K562 (cell line): Measurements from ENCODE around the gene VENTX. TPM values are rescaled to one million over a fixed set of nuclear protein-coding genes. Genes with fewer than 3 reads are reported as not detected.

Source experiments
- ATAC-seq: fragments of 200-7000 bp; cut with Tn5 transposase; 3 replicates; pipeline ENCODE4 v1.9.1; 2020; ENCODE audit warnings: moderate library complexity
- BruUV-seq: library from RNA; stranded (reverse); fragments of 400-500 nt; replicated peaks from 2 replicates; lab custom pipeline; 2021; lab: Mats Ljungman, UMichigan
- CTCF ChIA-PET: fragments of 300-600 bp; formaldehyde crosslinking; extraction: SDS; loops from one replicate; lab custom pipeline; 2021; ENCODE audit warnings: low intra/inter-chr PET ratio; lab: Yijun Ruan, JAX
- POLR2A ChIA-PET: fragments of 300-600, 350-650 bp; sonication (Branson Sonifier 250); formaldehyde crosslinking; extraction: SDS; loops from one replicate; lab custom pipeline; 2021; ENCODE audit warnings: antibody characterized with exemption, inconsistent platforms; lab: Yijun Ruan, JAX
- DNase-seq, 4 experiments: peaks; one replicate each; pipeline versions ENCODE4 v3.0.0 to v3.0.0-alpha.2; 2011 to 2018; ENCODE audit warnings: low spot score in 3 of 4, mixed read lengths in 3 of 4; ENCODE audit errors: extremely low read depth in 1 of 4
- FAIRE-seq: peaks from 2 replicates; lab custom pipeline; 2011; peaks lifted over from hg19 to GRCh38; lab: Jason Lieb, UNC
- H2AFZ ChIP-seq: 2 replicates; pipeline ENCODE4 v1.6.0; 2011; ENCODE audit warnings: low read depth, low read length, control low read depth, inconsistent platforms
- H3K27ac ChIP-seq: fragments of 200-600 bp; 3 replicates; pipeline ENCODE4 v1.8.0; 2011; ENCODE audit warnings: low read depth, mild to moderate bottlenecking, control low read depth, inconsistent platforms, low read length, moderate library complexity, mixed read lengths; ENCODE audit errors: extremely low read depth
- H3K27me3 ChIP-seq, 2 experiments: fragments of 300-600 bp in 1 of 2; 2 replicates in 1 of 2; 3 replicates in 1 of 2; pipeline versions ENCODE4 v1.6.0 to v1.8.0; 2011; ENCODE audit warnings: inconsistent platforms in 2 of 2, low read length in 2 of 2, mild to moderate bottlenecking in 1 of 2, mixed read lengths in 1 of 2, moderate library complexity in 1 of 2; ENCODE audit not compliant: control insufficient read depth in 2 of 2, insufficient read depth in 2 of 2
- H3K36me3 ChIP-seq: fragments of 300-600 bp; 3 replicates; pipeline ENCODE4 v1.8.0; 2011; ENCODE audit warnings: mild to moderate bottlenecking, low read length, inconsistent platforms; ENCODE audit not compliant: control insufficient read depth, insufficient read depth
- H3K4me1 ChIP-seq, 2 experiments: fragments of 200-600 bp in 1 of 2; replicated peaks in 1 of 2; 2 replicates in 1 of 2; 3 replicates in 1 of 2; pipeline versions ENCODE4 v1.5.1 to v1.8.0; 2011; ENCODE audit warnings: inconsistent platforms in 2 of 2, low read length in 2 of 2, mild to moderate bottlenecking in 1 of 2, mixed read lengths in 1 of 2, moderate library complexity in 1 of 2; ENCODE audit not compliant: control insufficient read depth in 2 of 2, insufficient read depth in 2 of 2
- H3K4me2 ChIP-seq: 2 replicates; pipeline ENCODE4 v1.6.1; 2011; ENCODE audit warnings: low read length, control low read depth, inconsistent platforms, mixed read lengths; ENCODE audit not compliant: insufficient read depth
- H3K4me3 ChIP-seq: fragments of 200-600 bp; sonication (generic), shearing (Covaris generic); 2 replicates; pipeline ENCODE4 v1.5.1; 2016; ENCODE audit warnings: control low read depth, inconsistent platforms
- H3K79me2 ChIP-seq: fragments of 200-600 bp; 3 replicates; pipeline ENCODE4 v1.8.0; 2011; ENCODE audit warnings: low read length, inconsistent platforms; ENCODE audit not compliant: control insufficient read depth, insufficient read depth
- H3K9ac ChIP-seq, 2 experiments: 2 replicates each; pipeline versions ENCODE4 v1.6.0 to v1.6.1; 2011; ENCODE audit warnings: low read depth in 2 of 2, low read length in 2 of 2, control low read depth in 1 of 2, inconsistent platforms in 1 of 2, mild to moderate bottlenecking in 1 of 2, mixed read lengths in 1 of 2; ENCODE audit not compliant: insufficient read depth in 1 of 2
- H3K9me1 ChIP-seq: one replicate; pipeline ENCODE4 v1.6.0; 2011; ENCODE audit warnings: inconsistent platforms, mild to moderate bottlenecking, low read length, moderate library complexity; ENCODE audit not compliant: control insufficient read depth, insufficient read depth
- H3K9me3 ChIP-seq: replicated peaks from 2 replicates; pipeline ENCODE4 v1.5.1; 2011; ENCODE audit warnings: low read depth, low read length, inconsistent platforms; ENCODE audit not compliant: control insufficient read depth, insufficient read depth
- H4K20me1 ChIP-seq: replicated peaks from 2 replicates; pipeline ENCODE4 v1.6.1; 2011; ENCODE audit warnings: low read length, inconsistent platforms, mixed read lengths; ENCODE audit not compliant: control insufficient read depth, insufficient read depth
- CBFA2T2 ChIP-seq: fragments of 450-650 bp; conservative IDR thresholded peaks from 2 replicates; pipeline ENCODE4 v1.6.1; 2017; ENCODE audit warnings: mild to moderate bottlenecking
- CREB5 ChIP-seq: fragments of 250-450 bp; sonication (Bioruptor Pico); IDR thresholded peaks from 2 replicates; pipeline ENCODE4 v1.5.0; 2020; ENCODE audit warnings: mild to moderate bottlenecking
- E2F1 ChIP-seq: sonication (generic); formaldehyde crosslinking; IDR thresholded peaks from 2 replicates; pipeline ENCODE4 v1.8.1; 2023; ENCODE audit warnings: mild to moderate bottlenecking, missing genetic modification reagents, moderate library complexity
- E2F4 ChIP-seq: sonication (generic); formaldehyde crosslinking; IDR thresholded peaks from 2 replicates; pipeline ENCODE4 v1.8.0; 2022; ENCODE audit warnings: mild to moderate bottlenecking, low read depth, missing genetic modification reagents
- ELF4 ChIP-seq: fragments of 450-650 bp; formaldehyde crosslinking; IDR thresholded peaks from 2 replicates; pipeline ENCODE4 v1.4.0; 2022; ENCODE audit warnings: missing genetic modification characterization
- GMEB1 ChIP-seq: fragments of 250-450 bp; sonication (Bioruptor Pico); IDR thresholded peaks from 2 replicates; pipeline ENCODE4 v1.4.0; 2020; ENCODE audit warnings: mild to moderate bottlenecking
- HDAC8 ChIP-seq: fragments of 450-650 bp; IDR thresholded peaks from 2 replicates; pipeline ENCODE4 v1.6.1; 2016; ENCODE audit warnings: mild to moderate bottlenecking, missing genetic modification characterization, moderate library complexity, missing compliant biosample characterization
- MNT ChIP-seq, 2 experiments: fragments of 450-650 bp; conservative IDR thresholded peaks; 2 replicates each; pipeline ENCODE4 v1.6.1; 2017; ENCODE audit warnings: mild to moderate bottlenecking in 2 of 2, moderate library complexity in 2 of 2
- PCBP2 ChIP-seq: fragments of 200-400 bp; formaldehyde crosslinking; IDR thresholded peaks from 2 replicates; pipeline ENCODE4 v1.6.1; 2018; ENCODE audit warnings: low read length, low read depth, mild to moderate bottlenecking, moderate library complexity; ENCODE audit not compliant: poor library complexity, severe bottlenecking
- RBM17 ChIP-seq: fragments of 200-400 bp; formaldehyde crosslinking; IDR thresholded peaks from 2 replicates; pipeline ENCODE4 v1.6.1; 2017; ENCODE audit warnings: low read depth, mild to moderate bottlenecking, low read length, borderline replicate concordance
- TEAD4 ChIP-seq, 2 experiments: sonication (generic) in 1 of 2; formaldehyde crosslinking in 1 of 2; IDR thresholded peaks; 2 replicates each; pipeline versions ENCODE4 v1.6.1 to v1.8.0; 2012 to 2022; ENCODE audit warnings: borderline replicate concordance in 1 of 2, inconsistent platforms in 1 of 2, low read length in 1 of 2, mild to moderate bottlenecking in 1 of 2, missing genetic modification reagents in 1 of 2
- WHSC1 ChIP-seq: IDR thresholded peaks from one replicate; pipeline ENCODE4 v1.6.1; 2012; ENCODE audit warnings: low read length, control low read depth, inconsistent platforms
- ZNF583 ChIP-seq: fragments of 250-450 bp; sonication (Bioruptor Pico); IDR thresholded peaks from 2 replicates; pipeline ENCODE4 v1.4.0; 2020
- ZNF778 ChIP-seq: fragments of 450-650 bp; formaldehyde crosslinking; IDR thresholded peaks from 2 replicates; pipeline ENCODE4 v1.4.0; 2020; ENCODE audit warnings: mild to moderate bottlenecking, moderate library complexity
- WGBS: fragments of 100-300 bp; shearing (Covaris generic); methylation state at CpG from one replicate; pipeline ENCODE4 v1.1.6; 2016; ENCODE audit warnings: low coverage, mixed read lengths; ENCODE audit not compliant: insufficient coverage; ENCODE audit errors: missing lambda C conversion rate; 5-methylcytosine and 5-hydroxymethylcytosine counted together
- in situ Hi-C: fragments of 300-500 bp; cut with MboI; formaldehyde crosslinking; loops from 4 replicates; pipeline ENCODE4 v1.15.0; 2018; ENCODE audit warnings: inconsistent platforms, mixed read lengths
- intact Hi-C: fragments of 100-400 bp; cut with micrococcal nuclease; formaldehyde crosslinking; loops from 2 replicates; pipeline ENCODE4 v1.14.2; 2022
- polyA plus RNA-seq, 8 experiments: library from polyadenylated mRNA; depleted of rRNA in 4 of 8; stranded (reverse) in 5 of 8; unstranded in 3 of 8; fragments of >200 nt; fragmentation: Nextera tagmentation in 2 of 8; fragmentation: Illumina TruSeq in 1 of 8; extraction: Ambion mirVana in 2 of 8; extraction: Trizol in 1 of 8; gene quantifications; 2 replicates each; pipeline versions ENCODE4 v1.2.1 to v1.2.3, GENCODE V29; 2011 to 2014; ENCODE audit warnings: inconsistent platforms in 1 of 8, missing spikeins in 1 of 8
- total RNA-seq, 7 experiments: library from RNA; depleted of rRNA in 6 of 7; stranded (reverse); fragments of >200 nt in 6 of 7; fragmentation: Illumina TruSeq in 2 of 7; extraction: Trizol in 2 of 7; gene quantifications; 2 replicates each; pipeline versions ENCODE4 v1.2.1 to v1.2.3, GENCODE V29; 2011 to 2021; ENCODE audit warnings: low replicate concordance in 1 of 7

Gene VENTX
- total and polyA plus RNA-seq, 9 of the 15 experiments (the other 6 are each of a cell fraction or from before 2014, with no cell fraction given): 0.07 to 0.70 (median 0.20) TPM; not detected in 1

GRCh38 chr10:133285217-133285616 lies 47.6 kb downstream of the VENTX start (continued):
- no peak for TF ChIP-seq RBM17
- TF ChIP-seq CREB5 (CRISPR knock-in tag): no peak
- TF ChIP-seq E2F1 (CRISPR knock-in tag): no peak
- no peak for TF ChIP-seq WHSC1

GRCh38 chr10:133286366-133286765 lies 48.7 kb downstream of the VENTX start:
- Histone ChIP-seq H3K9me3 (no peaks in the 10 kb centered on the region), H2AFZ (no peak overlapping the region), H3K79me2 (no peaks in the 10 kb centered on the region), H3K27ac (no peak overlapping the region), H3K9ac (no peak overlapping the region), H3K36me3 (peaks cover 70% of the 10 kb centered on the region), H3K4me1 (no peaks in the 10 kb centered on the region), H3K27me3 (no peaks in the 10 kb centered on the region), H3K4me3 (no peak overlapping the region), H3K4me2 (no peak overlapping the region), H3K9me1 (no peaks in the 10 kb centered on the region), H4K20me1 (no peaks in the 10 kb centered on the region)
- 79% methylated on average over 12 of the region's 18 CpGs for WGBS
- in situ Hi-C loops (no loop called here), intact Hi-C loops (no loop called here)
- FAIRE-seq (no peak), DNase-seq (no peak), ATAC-seq (no peak)
- no TSS peak for BruUV-seq
- ChIA-PET POLR2A (no interaction called here), CTCF (no interaction called here)
- TF ChIP-seq PCBP2 (no peak), TEAD4 (IDR thresholded peaks at IDR 0.05; ENCODE audit: low read length) (no peak), TEAD4 (CRISPR knock-in tag; IDR thresholded peaks at IDR 0.05; ENCODE audit: borderline replicate concordance) (no peak), HDAC8 (tag) (no peak), ZNF583 (CRISPR knock-in tag) (no peak), E2F4 (CRISPR knock-in tag) (no peak), MNT (conservative IDR thresholded peaks at IDR 0.05) (no peak), ELF4 (no peak), WHSC1 (no peak), GMEB1 (CRISPR knock-in tag) (no peak), ZNF778 (CRISPR knock-in tag) (no peak), CBFA2T2 (no peak)
